HepG2 (cell line): ENCODE data around the gene LACTBL1.

ENCODE experiments used
- ARHGAP35 ChIP-seq: sonication (generic); formaldehyde crosslinking; IDR thresholded peaks from 2 replicates; pipeline ENCODE4 v1.9.0; 2022; ENCODE audit warnings: mild to moderate bottlenecking, inconsistent platforms, moderate library complexity, missing genetic modification reagents, borderline replicate concordance
- HOXA7 ChIP-seq: sonication (generic); formaldehyde crosslinking; IDR thresholded peaks from 2 replicates; pipeline ENCODE4 v1.8.1; 2022; ENCODE audit warnings: mild to moderate bottlenecking, missing genetic modification reagents, moderate library complexity
- SMC3 ChIP-seq: IDR thresholded peaks from 2 replicates; pipeline ENCODE4 v1.6.1; 2011; ENCODE audit warnings: low read length, improper control_type of control experiment
- SNRNP70 ChIP-seq: fragments of 200-400 bp; formaldehyde crosslinking; IDR thresholded peaks from 2 replicates; pipeline ENCODE4 v1.6.1; 2017; ENCODE audit warnings: mild to moderate bottlenecking, low read depth, low read length, moderate library complexity

DNA sequence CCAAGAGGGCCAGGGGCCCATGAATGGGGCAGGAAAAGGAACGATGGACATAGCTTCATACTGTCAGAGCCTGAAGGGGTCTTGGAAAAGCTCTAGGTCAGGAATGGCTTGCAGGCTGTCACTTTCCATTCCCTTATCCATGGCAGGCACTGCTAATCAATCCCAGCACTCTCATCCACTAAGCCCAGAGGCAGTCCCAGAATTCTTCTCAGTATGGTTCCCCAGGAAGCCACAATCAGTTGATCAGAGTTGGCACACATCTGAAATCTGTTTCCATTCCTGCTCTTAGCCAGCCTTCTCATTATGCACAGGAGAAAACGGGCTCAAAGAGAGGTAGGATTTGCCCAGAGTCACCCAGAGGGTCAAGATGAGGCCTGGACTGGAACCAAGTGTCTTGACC lies 65.7 kb downstream of the LACTBL1 start:
- TF ChIP-seq SMC3, result no peak
- no peak for TF ChIP-seq ARHGAP35 (CRISPR knock-in tag)
- TF ChIP-seq SNRNP70, result no peak
- TF ChIP-seq HOXA7 (CRISPR knock-in tag), result no peak
